Neuron (in vitro differentiated cells): ENCODE data around the gene CUL7.
A peak's percentile ranks its signal among the peaks of the same experiment; 100 is the strongest.
"Not testable (repeated sequence)": the region's sequence is repeated elsewhere in the genome, so short reads cannot be mapped to it uniquely, and the experiment has no call there.

Experiments used
- H2AFZ ChIP-seq: one replicate; pipeline ENCODE4 v1.6.1; 2013; ENCODE audit warnings: low read depth, mild to moderate bottlenecking, inconsistent platforms, low read length, moderate library complexity
- H3K27me3 ChIP-seq: one replicate; pipeline ENCODE4 v1.6.1; 2013; ENCODE audit warnings: low read length; ENCODE audit not compliant: insufficient read depth
- H3K36me3 ChIP-seq: one replicate; pipeline ENCODE4 v1.6.1; 2013; ENCODE audit warnings: low read length; ENCODE audit not compliant: insufficient read depth
- H3K4me1 ChIP-seq: one replicate; pipeline ENCODE4 v1.6.1; 2013; ENCODE audit warnings: low read length; ENCODE audit not compliant: insufficient read depth
- H3K4me3 ChIP-seq: 2 replicates; pipeline ENCODE4 v1.5.1; 2013; ENCODE audit warnings: mild to moderate bottlenecking, low read length, moderate library complexity
- H3K9me3 ChIP-seq: one replicate; pipeline ENCODE4 v1.6.1; 2013; ENCODE audit warnings: low read length

Gene CUL7

DNA sequence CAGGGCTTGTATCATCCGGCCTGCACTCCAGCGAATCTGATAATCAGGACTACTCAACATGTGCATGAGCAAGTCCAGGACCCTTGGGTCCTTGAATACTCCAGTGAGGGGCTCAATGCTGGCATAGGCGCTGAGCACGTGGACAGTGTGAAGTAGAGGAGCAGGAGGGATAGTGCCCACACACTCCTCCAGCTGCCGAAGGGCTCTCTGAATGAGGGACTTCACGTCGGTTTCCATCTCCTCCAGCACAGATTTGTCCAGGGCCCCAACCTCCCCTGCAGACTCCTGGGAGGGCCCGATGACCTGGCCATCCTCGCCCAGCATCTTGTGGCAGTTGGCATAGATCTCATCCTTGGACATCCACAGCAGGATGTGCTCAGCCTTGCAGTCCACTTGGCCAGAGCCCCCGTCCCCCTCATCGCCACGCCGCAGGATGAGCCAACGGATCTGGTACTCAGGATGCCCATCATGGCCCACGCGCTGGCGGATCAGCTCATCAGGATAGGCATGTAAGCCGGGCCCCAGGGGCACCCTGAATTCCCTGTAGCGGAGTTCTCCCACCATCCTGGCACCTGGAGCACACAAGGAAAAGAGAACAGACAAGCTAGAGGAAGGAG, 1.3 kb downstream of the CUL7 start:
- Histone ChIP-seq H3K4me1 (peaks cover 12% of the 10 kb centered on the region), H3K36me3 (peaks cover 41% of the 10 kb centered on the region), H2AFZ (no peak overlapping the region), H3K4me3 (peak overlapping the region; percentile 56), H3K27me3 (no peaks in the 10 kb centered on the region), H3K9me3 (no peaks in the 10 kb centered on the region)

DNA sequence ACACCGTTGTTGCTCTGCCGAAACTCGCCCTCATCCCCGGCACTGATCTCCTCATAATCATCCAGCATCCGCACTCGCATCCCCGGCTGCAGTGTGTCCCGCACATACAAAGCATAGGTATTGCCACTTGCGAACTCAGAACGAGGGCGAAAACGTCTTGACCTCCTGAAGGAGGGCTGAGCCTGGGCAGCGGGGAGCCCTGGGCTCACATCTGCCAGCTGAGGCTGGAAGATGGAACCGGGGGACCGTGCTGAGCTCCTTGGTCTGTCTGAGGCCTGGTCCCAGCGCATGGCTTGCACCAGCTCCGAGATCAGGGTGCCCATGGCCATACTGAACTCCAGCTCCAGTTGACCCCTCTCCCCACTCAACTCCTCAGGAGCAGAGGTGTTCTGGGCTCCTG, 2.7 kb downstream of the CUL7 start:
- H3K4me1 ChIP-seq: peaks cover 12% of the 10 kb centered on the region
- no peaks in the 10 kb centered on the region for H3K27me3 ChIP-seq
- no peaks in the 10 kb centered on the region for H3K9me3 ChIP-seq
- no peak overlapping the region for H3K4me3 ChIP-seq
- H3K36me3 ChIP-seq: peaks cover 50% of the 10 kb centered on the region
- H2AFZ ChIP-seq: no peak overlapping the region

DNA sequence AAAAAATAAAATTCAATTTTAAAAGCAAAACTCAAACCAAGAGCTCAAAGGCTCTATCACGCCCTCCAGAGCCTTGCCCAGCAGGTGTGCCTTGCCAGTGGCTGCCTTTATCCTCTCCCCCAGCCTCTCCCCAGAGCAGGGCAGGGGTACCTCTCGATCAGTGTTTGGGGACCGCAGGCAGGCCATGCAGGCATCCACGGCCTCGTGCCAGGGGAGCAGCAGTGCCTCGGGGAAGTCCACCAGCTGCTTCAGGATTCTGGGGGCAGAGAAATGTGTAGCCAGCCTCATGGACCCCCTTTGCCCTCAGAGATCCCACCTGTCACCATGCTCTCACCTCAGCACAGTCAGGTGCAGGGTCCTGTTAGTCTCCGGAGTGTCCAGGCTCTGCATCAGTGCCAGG, 5.7 kb downstream of the CUL7 start:
- Histone ChIP-seq H3K4me1 (peaks cover 1% of the 10 kb centered on the region), H3K27me3 (no peaks in the 10 kb centered on the region), H3K36me3 (peaks cover 67% of the 10 kb centered on the region), H3K9me3 (no peaks in the 10 kb centered on the region), H3K4me3 (no peak overlapping the region), H2AFZ (no peak overlapping the region)

DNA sequence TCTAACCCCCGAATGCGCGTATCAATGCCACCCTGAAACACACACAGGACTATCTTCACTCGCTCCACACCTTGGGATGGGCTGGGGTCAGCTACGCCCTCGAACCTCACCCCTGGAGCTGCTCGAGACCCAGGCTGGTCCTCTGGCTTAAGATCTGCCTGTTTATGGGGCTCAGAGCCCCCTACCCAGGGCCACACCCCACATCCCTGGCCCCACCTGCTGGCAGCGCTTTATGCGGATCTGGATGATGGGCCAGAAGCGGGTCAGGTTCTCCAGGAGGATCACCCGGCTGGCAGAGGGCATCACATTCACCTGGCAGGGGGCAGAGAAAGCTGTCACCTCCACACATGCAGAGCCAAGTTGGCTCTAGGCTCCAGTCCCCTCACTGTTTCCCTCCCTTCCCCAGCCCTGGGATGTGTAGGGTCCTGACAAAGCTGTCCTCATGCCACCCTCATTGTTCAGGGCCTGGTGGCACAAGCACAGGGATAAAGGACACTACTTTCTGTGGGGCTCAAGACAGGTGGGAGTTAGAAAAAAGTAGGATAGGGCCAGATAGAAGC, 8.2 kb downstream of the CUL7 start:
- Histone ChIP-seq H3K4me3 (no peak overlapping the region), H2AFZ (no peak overlapping the region), H3K27me3 (no peaks in the 10 kb centered on the region), H3K4me1 (no peaks in the 10 kb centered on the region), H3K9me3 (no peaks in the 10 kb centered on the region), H3K36me3 (peaks cover 71% of the 10 kb centered on the region)

DNA sequence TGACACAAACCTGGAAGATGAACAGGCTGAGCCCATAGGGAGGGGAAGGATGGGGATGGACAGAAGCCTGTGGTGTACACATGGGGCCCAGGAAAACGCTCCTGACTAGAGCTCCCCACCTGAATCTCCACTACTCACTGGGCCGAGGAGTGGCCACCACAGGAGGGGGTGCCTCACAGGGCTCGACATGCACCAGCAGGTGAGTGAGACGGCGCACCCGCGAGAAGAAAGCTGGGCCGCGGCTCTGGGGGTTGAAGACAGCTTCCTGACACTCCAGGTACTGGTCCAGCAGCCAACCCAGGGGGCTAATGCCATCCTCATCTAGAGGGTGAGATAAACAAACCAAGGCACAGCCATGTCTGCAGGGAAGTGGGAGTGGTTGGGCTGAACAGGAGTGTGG, 10.3 kb downstream of the CUL7 start:
- Histone ChIP-seq H3K4me3 (no peak overlapping the region), H3K27me3 (no peaks in the 10 kb centered on the region), H2AFZ (no peak overlapping the region), H3K9me3 (no peaks in the 10 kb centered on the region), H3K36me3 (peaks cover 73% of the 10 kb centered on the region), H3K4me1 (no peaks in the 10 kb centered on the region)

DNA sequence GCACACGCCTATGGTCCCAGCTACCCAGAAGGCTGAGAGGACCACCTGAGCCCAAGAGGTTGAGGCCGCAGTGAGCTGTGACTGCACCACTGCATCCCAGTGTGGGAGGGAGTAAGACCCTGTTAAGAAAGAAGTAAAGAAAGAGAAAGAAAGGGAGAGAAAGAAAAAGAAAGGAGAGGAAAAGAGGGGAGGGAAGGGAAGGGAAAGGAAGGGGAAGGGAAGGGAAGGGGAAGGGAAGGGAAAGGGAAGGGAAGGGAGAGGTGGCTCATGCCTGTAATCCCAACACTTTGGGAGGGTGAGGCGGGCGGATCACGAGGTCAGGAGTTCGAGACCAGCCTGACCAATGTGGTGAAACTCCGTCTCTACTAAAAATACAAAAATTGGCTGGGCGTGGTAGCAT, 12.2 kb downstream of the CUL7 start:
- H3K36me3 ChIP-seq: peaks cover 74% of the 10 kb centered on the region
- H3K4me1 ChIP-seq, H3K9me3 ChIP-seq, H3K27me3 ChIP-seq, H3K4me3 ChIP-seq, H2AFZ ChIP-seq: not testable (repeated sequence)

DNA sequence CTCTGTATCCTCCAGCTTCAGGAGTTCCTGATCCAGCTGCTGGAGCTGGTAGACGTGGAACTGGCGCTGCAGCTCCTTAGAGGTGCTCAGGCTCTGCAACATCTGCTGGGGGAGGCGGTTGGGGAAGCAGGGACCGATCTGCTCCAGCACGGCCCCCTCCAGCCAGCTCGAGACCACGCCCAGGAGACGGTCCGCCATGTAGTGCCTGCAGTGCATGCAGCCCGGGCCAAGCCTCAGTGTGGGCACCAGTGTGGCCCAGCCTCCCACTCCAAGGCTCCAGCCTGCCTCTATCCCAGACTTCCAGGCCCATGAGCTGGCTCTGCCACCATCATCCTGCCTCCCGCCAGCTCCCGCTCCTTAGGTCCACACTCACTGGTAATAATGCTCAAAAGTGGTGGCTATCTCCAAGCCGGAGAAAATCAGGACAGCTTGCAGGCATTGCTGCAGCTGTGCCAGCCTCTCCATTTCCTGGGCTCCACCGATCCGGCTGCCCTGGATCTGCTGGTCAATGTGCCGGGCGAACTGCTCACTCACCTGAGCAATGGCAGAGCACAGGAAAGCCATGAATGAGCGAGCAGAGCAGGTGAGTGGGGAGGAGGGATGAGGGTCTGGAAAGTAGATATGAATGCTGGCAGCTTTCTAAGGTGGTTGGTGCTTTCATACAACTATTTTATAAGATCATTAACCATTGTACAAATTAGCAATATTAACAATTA, 13.0 kb downstream of the CUL7 start:
- Histone ChIP-seq H2AFZ (no peak overlapping the region), H3K27me3 (no peaks in the 10 kb centered on the region), H3K4me1 (no peaks in the 10 kb centered on the region), H3K4me3 (no peak overlapping the region), H3K36me3 (peaks cover 71% of the 10 kb centered on the region), H3K9me3 (no peaks in the 10 kb centered on the region)

DNA sequence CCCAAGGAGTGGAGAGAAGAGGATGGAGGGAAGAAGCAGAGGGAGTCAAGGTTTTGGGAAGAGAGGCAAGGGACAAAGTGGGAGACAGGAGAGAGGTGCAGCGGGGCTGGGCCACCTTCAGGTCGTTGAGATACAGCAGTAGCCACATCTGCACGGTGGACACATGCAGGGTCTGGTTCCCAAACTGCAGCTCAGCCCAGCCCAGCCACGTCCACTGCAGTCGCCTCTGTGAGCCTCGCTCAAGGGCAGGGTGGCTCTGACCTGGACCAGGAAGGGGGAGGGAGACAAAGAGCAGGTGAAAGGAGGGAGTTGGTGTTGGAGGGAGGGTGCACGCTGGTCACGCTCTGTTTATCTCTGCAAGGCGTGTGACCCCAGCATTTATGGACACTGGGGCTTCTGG, 14.9 kb downstream of the CUL7 start:
- no peaks in the 10 kb centered on the region for H3K9me3 ChIP-seq
- no peaks in the 10 kb centered on the region for H3K27me3 ChIP-seq
- no peak overlapping the region for H3K4me3 ChIP-seq
- no peak overlapping the region for H2AFZ ChIP-seq
- H3K4me1 ChIP-seq: no peaks in the 10 kb centered on the region
- H3K36me3 ChIP-seq: peaks cover 66% of the 10 kb centered on the region

DNA sequence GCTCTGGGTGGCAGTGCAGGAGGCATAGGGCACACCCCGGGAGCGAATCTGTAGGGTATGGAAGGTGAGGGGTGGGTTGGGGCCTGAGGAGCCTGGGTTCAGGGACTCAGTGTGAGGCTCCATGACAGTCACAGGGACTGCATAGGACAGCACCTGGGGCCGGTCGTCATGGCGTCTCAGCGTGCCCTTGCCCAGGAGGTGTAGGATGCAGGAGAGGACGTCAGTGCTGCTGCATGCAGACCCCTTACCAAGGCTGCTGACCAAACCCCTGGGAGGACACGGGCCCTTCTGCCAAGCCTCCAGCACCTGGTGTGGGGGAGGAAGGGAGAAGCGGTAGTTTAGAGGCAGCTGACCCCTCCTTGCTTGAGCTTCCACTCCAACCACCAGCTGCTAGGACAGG, 15.9 kb downstream of the CUL7 start:
- no peak overlapping the region for H3K4me3 ChIP-seq
- H3K36me3 ChIP-seq: peaks cover 64% of the 10 kb centered on the region
- no peaks in the 10 kb centered on the region for H3K9me3 ChIP-seq
- H3K27me3 ChIP-seq: no peaks in the 10 kb centered on the region
- no peak overlapping the region for H2AFZ ChIP-seq
- H3K4me1 ChIP-seq: no peaks in the 10 kb centered on the region

DNA sequence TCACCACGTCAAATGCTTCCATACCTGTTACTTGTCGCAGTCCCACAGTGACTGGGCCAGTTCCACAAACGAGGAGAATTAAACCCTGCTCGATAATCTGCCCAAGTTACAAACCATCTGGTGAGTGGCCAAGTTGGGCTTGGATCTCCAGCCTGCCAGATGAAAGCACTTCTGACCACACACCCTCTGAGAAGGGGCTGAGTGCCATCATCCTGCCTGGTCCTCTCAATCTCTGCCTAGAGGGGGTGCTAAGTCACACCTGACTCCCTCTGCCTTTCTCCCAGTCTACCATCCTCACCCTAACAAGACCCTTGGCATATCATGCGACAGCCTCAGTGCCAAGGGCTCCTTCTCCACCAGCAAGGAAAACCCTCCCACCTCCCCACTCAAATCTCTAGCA, 16.5 kb downstream of the CUL7 start:
- no peaks in the 10 kb centered on the region for H3K4me1 ChIP-seq
- H3K9me3 ChIP-seq: no peaks in the 10 kb centered on the region
- H3K27me3 ChIP-seq: no peaks in the 10 kb centered on the region
- H3K36me3 ChIP-seq: peaks cover 66% of the 10 kb centered on the region
- no peak overlapping the region for H3K4me3 ChIP-seq
- no peak overlapping the region for H2AFZ ChIP-seq

DNA sequence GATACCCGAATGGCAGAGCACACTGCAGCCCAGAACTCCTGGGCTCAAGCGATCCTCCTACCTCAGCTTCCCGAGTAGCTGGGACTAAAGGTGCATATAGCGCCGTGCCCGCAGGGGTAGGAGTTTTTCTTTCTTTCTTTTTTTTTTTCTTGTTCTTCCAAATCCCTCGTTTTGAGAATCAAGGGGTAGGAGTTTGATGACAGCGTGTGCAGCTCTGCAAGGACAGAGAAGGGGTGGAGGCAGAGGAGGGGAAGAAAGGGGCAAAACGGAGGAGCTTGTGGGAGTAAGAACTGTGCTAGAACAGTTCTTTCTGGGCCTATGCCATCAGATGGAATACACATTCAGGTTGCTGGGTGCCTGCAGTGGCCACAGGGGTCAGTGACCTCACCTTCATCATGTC, 16.9 kb downstream of the CUL7 start:
- Histone ChIP-seq H3K4me1 (no peaks in the 10 kb centered on the region), H3K27me3 (no peaks in the 10 kb centered on the region), H3K36me3 (peaks cover 71% of the 10 kb centered on the region), H2AFZ (no peak overlapping the region), H3K4me3 (no peak overlapping the region), H3K9me3 (no peaks in the 10 kb centered on the region)

DNA sequence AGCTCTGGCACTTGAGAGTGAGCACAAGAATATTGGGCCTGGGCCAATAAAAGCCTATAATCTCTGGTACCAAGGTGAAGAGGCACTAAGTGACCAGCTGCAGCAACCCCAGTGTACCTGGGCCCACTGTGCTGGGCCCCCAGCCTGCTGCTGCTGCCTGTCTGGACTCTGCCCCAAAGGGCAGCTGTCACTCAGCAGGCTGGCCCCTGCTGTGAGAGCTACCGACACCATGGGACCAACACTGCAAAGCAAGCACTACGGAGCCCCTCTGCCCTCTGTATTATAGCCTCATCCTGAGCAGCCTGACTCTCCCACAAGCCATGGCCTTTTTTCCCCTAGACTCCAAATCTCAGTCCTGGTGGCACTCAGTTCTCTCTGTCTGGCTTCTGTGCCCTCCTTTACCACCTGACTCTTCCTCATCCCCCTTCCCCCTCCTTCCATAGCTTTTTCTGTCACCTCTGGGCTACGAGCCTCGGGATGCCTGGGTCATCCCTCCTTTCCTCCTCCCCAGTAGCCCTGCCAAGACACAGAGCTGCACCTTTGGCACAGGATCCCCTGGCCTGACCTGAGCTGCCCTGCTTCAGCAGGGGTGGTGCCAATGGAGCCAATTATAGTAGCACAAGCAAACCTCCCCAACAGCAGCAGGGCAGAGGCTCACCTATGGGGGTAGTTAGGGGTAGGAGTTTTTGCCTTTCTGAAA, 18.0 kb downstream of the CUL7 start:
- no peak overlapping the region for H2AFZ ChIP-seq
- no peaks in the 10 kb centered on the region for H3K4me1 ChIP-seq
- H3K4me3 ChIP-seq: no peak overlapping the region
- H3K9me3 ChIP-seq: no peaks in the 10 kb centered on the region
- peaks cover 70% of the 10 kb centered on the region for H3K36me3 ChIP-seq
- no peaks in the 10 kb centered on the region for H3K27me3 ChIP-seq

DNA sequence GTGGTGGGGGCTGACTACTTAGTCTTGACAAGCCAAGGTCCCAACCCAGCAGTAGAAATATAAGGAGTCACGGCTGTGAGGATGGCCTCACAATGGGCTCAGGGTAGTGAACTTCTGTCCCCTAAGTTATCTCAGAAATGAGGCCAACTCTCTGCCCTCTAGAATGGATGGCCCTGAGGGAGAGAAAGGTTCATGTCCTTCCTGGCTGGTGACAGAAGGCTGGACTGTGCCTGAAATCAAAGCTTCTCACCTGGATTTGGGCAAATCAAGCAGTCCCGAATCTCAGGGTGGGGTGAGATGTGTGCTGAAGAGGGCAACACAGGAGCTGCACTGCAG, 19.5 kb downstream of the CUL7 start:
- peaks cover 67% of the 10 kb centered on the region for H3K36me3 ChIP-seq
- no peaks in the 10 kb centered on the region for H3K4me1 ChIP-seq
- H3K9me3 ChIP-seq: no peaks in the 10 kb centered on the region
- H3K4me3 ChIP-seq: no peak overlapping the region
- no peak overlapping the region for H2AFZ ChIP-seq
- H3K27me3 ChIP-seq: no peaks in the 10 kb centered on the region
